Nephron (organoid): ENCODE results near the gene GTPBP2.
A peak's percentile ranks its signal among the peaks of the same experiment; 100 is the strongest.

Experiments used
- H3K27ac Mint-ChIP-seq, 3 experiments: 2 replicates each; pipeline ENCODE4 v1.8.0; 2020; ENCODE audit warnings: mixed read lengths in 3 of 3, mild to moderate bottlenecking in 2 of 3, moderate library complexity in 1 of 3
- H3K27me3 Mint-ChIP-seq: 2 replicates; pipeline ENCODE4 v1.8.0; 2021; ENCODE audit warnings: low read depth, mild to moderate bottlenecking, moderate library complexity, mixed read lengths
- H3K36me3 Mint-ChIP-seq: 2 replicates; pipeline ENCODE4 v1.8.0; 2020; ENCODE audit warnings: low read depth, mixed read lengths
- H3K4me1 Mint-ChIP-seq: 2 replicates; pipeline ENCODE4 v1.8.0; 2020; ENCODE audit warnings: mixed read lengths
- H3K4me3 Mint-ChIP-seq, 3 experiments: 2 replicates each; pipeline ENCODE4 v1.8.0; 2020; ENCODE audit warnings: mild to moderate bottlenecking in 3 of 3, mixed read lengths in 3 of 3, moderate library complexity in 2 of 3
- H3K9me3 Mint-ChIP-seq: 2 replicates; pipeline ENCODE4 v1.8.0; 2020; ENCODE audit warnings: mixed read lengths
- TF ChIP-seq, protein P1 (sequence below), 3 experiments: fragments of 200-600 bp; sonication (generic); IDR thresholded peaks; one replicate each; pipeline ENCODE4 v1.5.0; 2021; ENCODE audit warnings: antibody characterized with exemption in 3 of 3; ENCODE audit not compliant: unreplicated experiment in 3 of 3

The GTPBP2 gene, protein sequence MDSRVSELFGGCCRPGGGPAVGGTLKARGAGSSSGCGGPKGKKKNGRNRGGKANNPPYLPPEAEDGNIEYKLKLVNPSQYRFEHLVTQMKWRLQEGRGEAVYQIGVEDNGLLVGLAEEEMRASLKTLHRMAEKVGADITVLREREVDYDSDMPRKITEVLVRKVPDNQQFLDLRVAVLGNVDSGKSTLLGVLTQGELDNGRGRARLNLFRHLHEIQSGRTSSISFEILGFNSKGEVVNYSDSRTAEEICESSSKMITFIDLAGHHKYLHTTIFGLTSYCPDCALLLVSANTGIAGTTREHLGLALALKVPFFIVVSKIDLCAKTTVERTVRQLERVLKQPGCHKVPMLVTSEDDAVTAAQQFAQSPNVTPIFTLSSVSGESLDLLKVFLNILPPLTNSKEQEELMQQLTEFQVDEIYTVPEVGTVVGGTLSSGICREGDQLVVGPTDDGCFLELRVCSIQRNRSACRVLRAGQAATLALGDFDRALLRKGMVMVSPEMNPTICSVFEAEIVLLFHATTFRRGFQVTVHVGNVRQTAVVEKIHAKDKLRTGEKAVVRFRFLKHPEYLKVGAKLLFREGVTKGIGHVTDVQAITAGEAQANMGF

DNA sequence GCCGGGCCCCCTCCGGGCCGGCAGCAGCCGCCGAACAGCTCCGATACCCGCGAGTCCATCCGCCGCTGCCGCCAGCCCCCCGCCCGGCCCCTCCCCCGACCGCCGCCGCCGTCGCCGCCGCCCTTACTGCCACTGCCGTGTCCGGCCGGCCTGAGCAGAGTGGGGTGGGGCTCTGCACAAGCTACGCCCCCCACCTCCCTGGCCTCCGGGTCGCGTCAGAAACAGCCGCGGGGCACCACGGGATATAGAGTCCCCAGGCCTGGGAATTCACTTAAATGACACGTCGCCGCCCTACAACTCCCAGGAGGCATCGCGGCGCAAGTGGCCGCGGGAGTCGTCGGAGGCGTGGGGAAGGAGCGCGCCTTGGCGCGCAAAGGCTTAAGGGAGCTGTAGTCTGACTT lies at the start of gene GTPBP2:
Gene GTPBP2, minus strand, starts transcription at position 161 of the 401 bp plus-strand sequence. Its CDS starts 102 bp downstream, at position 59.
- Mint-ChIP-seq H3K4me1 (peaks cover 30% of the 10 kb centered on the region), H3K27ac (peak within 1 kb of the TSS; percentile 97 to 100 (median 100)), H3K36me3 (peaks cover 20% of the 10 kb centered on the region), H3K9me3 (no peaks in the 10 kb centered on the region), H3K27me3 (no peaks in the 10 kb centered on the region), H3K4me3 (peak within 1 kb of the TSS; percentile 96 to 99 (median 97))
- TF ChIP-seq, protein P1, sequence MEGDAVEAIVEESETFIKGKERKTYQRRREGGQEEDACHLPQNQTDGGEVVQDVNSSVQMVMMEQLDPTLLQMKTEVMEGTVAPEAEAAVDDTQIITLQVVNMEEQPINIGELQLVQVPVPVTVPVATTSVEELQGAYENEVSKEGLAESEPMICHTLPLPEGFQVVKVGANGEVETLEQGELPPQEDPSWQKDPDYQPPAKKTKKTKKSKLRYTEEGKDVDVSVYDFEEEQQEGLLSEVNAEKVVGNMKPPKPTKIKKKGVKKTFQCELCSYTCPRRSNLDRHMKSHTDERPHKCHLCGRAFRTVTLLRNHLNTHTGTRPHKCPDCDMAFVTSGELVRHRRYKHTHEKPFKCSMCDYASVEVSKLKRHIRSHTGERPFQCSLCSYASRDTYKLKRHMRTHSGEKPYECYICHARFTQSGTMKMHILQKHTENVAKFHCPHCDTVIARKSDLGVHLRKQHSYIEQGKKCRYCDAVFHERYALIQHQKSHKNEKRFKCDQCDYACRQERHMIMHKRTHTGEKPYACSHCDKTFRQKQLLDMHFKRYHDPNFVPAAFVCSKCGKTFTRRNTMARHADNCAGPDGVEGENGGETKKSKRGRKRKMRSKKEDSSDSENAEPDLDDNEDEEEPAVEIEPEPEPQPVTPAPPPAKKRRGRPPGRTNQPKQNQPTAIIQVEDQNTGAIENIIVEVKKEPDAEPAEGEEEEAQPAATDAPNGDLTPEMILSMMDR (IDR thresholded peaks at IDR 0.05; ENCODE audit: unreplicated experiment in 3 of 3): no peak

- no peak overlapping the region for H3K27ac Mint-ChIP-seq
- peaks cover 47% of the 10 kb centered on the region for H3K4me1 Mint-ChIP-seq
- H3K36me3 Mint-ChIP-seq: peaks cover 54% of the 10 kb centered on the region
- no peaks in the 10 kb centered on the region for H3K27me3 Mint-ChIP-seq
- H3K9me3 Mint-ChIP-seq: no peaks in the 10 kb centered on the region
- H3K4me3 Mint-ChIP-seq: no peak overlapping the region
- TF ChIP-seq, protein P1 (IDR thresholded peaks at IDR 0.05; ENCODE audit: unreplicated experiment in 3 of 3): no peak
Observed at GRCh38 chr6:43678341-43678740, 49.3 kb upstream of the GTPBP2 start.

- TF ChIP-seq, protein P1 (IDR thresholded peaks at IDR 0.05; ENCODE audit: unreplicated experiment in 3 of 3): no peak
- Mint-ChIP-seq H3K27me3 (no peaks in the 10 kb centered on the region), H3K9me3 (no peaks in the 10 kb centered on the region), H3K4me3 (no peak overlapping the region), H3K36me3 (peaks cover 55% of the 10 kb centered on the region), H3K27ac (no peak overlapping the region), H3K4me1 (peaks cover 48% of the 10 kb centered on the region)
Observed at GRCh38 chr6:43677759-43678158, 48.7 kb upstream of the GTPBP2 start.

- Mint-ChIP-seq H3K4me1 (peaks cover 50% of the 10 kb centered on the region), H3K36me3 (peaks cover 55% of the 10 kb centered on the region), H3K4me3 (no peak overlapping the region), H3K27ac (no peak overlapping the region), H3K27me3 (no peaks in the 10 kb centered on the region), H3K9me3 (no peaks in the 10 kb centered on the region)
- TF ChIP-seq, protein P1 (IDR thresholded peaks at IDR 0.05; ENCODE audit: unreplicated experiment in 3 of 3): no peak
Observed at GRCh38 chr6:43676962-43677606, 48.0 kb upstream of the GTPBP2 start.

- peaks cover 62% of the 10 kb centered on the region for H3K36me3 Mint-ChIP-seq
- H3K27me3 Mint-ChIP-seq: no peaks in the 10 kb centered on the region
- H3K9me3 Mint-ChIP-seq: no peaks in the 10 kb centered on the region
- peak overlapping the region; percentile 79 to 99 (median 98) for H3K27ac Mint-ChIP-seq
- TF ChIP-seq, protein P1 (IDR thresholded peaks at IDR 0.05; ENCODE audit: unreplicated experiment in 3 of 3): no peak
- H3K4me1 Mint-ChIP-seq: peaks cover 48% of the 10 kb centered on the region
- H3K4me3 Mint-ChIP-seq: no peak overlapping the region
Observed at GRCh38 chr6:43674921-43675320, 45.9 kb upstream of the GTPBP2 start.
